GM18520 (cell line): Measurements from ENCODE around the gene SYNJ2.

ENCODE experiments used
- ATAC-seq: cut with Tn5 transposase; IDR thresholded peaks from one replicate; pipeline ENCODE4 v1.9.1; 2021; ENCODE audit not compliant: unreplicated experiment

Gene SYNJ2

GRCh38 chr6:157996201-157996712, 14.6 kb downstream of the SYNJ2 start:
- ATAC-seq: no peak

GRCh38 chr6:157996918-157997702, 15.4 kb downstream of the SYNJ2 start:
- no peak for ATAC-seq

- ATAC-seq: no peak
These were observed 16.4 kb downstream of the SYNJ2 start for GRCh38 chr6:157997893-157998608.

- no peak for ATAC-seq
These were observed 17.1 kb downstream of the SYNJ2 start for GRCh38 chr6:157998707-157999167.

GRCh38 chr6:157999168-158000051, 17.7 kb downstream of the SYNJ2 start:
- no peak for ATAC-seq

- no peak for ATAC-seq
These were observed 19.1 kb downstream of the SYNJ2 start for GRCh38 chr6:158000530-158001307.

- ATAC-seq: no peak
These were observed 20.7 kb downstream of the SYNJ2 start for GRCh38 chr6:158002249-158002950.

GRCh38 chr6:158002951-158003853, 21.5 kb downstream of the SYNJ2 start:
- ATAC-seq: no peak

GRCh38 chr6:158003910-158004700, 22.4 kb downstream of the SYNJ2 start:
- ATAC-seq: no peak

GRCh38 chr6:158004701-158005095, 23.0 kb downstream of the SYNJ2 start:
- no peak for ATAC-seq

- no peak for ATAC-seq
These were observed 24.0 kb downstream of the SYNJ2 start for GRCh38 chr6:158005626-158006180.

- ATAC-seq: no peak
These were observed 24.7 kb downstream of the SYNJ2 start for GRCh38 chr6:158006331-158006730.

GRCh38 chr6:158006821-158007570, 25.3 kb downstream of the SYNJ2 start:
- no peak for ATAC-seq

GRCh38 chr6:158008864-158009113, 27.1 kb downstream of the SYNJ2 start:
- ATAC-seq: no peak

GRCh38 chr6:158009114-158009891, 27.6 kb downstream of the SYNJ2 start:
- no peak for ATAC-seq

GRCh38 chr6:158009935-158010585, 28.4 kb downstream of the SYNJ2 start:
- ATAC-seq: no peak
